Glomerular endothelial cell (primary cell): ENCODE data around the gene BCO1. TPM values are rescaled to one million over a fixed set of nuclear protein-coding genes. Genes with fewer than 3 reads are reported as not detected.

Experiments
- DNase-seq: peaks from one replicate; pipeline ENCODE4 v3.0.0-alpha.2; 2011; ENCODE audit warnings: low read depth, low spot score; ENCODE audit errors: extremely low read depth
- total RNA-seq: library from RNA; depleted of rRNA; stranded (reverse); fragments of >200 nt; gene quantifications from 2 replicates; pipeline ENCODE4 v1.2.3, GENCODE V29; 2015

The BCO1 gene
- total RNA-seq, 1 donor from 2014 or later = not detected

GRCh38 chr16:81275064-81275532 is 36.6 kb downstream of the BCO1 start:
- DNase-seq = no peak

DNA sequence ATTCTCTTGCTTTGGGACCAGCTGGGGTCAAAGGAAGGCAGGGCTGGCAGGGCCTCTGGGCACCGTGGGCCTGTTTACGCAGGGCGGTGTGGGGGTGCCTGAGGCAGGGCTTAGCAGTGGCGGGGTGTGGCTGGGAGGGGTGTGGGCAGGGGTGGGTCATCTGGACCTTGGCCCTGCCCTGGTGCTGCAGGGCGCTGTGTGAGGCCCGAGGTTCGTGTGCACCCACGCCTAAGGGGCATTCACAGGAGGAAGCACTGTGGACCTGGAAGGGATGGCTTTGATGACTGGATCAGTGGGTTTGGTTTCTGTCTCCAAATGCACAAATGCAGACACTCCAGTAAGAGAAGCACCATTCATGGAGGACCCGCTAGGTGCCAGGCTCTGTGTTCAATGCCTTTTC is 37.3 kb downstream of the BCO1 start:
- DNase-seq = no peak

GRCh38 chr16:81276323-81276722 is 37.8 kb downstream of the BCO1 start:
- DNase-seq = no peak

DNA sequence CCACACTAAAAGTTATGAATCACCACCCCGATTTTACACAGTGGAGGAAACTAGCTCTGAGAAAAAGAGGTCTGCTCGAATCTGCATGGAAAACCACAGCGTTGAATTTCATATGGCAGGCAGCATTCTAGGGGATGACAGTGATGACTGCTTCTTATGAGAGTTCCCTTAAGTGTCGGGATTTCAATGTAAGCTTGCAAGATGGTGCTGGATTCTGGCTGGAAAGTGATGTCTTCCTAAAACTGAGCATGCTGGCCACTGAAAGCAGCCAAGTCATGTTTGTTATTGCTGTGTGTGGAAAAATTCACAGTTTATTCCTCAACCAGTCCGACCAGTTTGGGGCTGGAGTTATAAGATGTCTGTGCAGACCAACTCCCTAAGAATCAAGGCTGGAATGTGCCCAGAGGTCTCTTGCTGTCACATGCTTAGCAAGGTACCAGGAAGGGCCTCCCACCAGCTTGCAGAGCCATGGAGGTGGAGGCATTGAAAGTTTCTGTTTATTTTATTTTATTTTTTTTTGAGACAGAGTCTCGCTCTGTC is 39.1 kb downstream of the BCO1 start:
- DNase-seq = no peak

DNA sequence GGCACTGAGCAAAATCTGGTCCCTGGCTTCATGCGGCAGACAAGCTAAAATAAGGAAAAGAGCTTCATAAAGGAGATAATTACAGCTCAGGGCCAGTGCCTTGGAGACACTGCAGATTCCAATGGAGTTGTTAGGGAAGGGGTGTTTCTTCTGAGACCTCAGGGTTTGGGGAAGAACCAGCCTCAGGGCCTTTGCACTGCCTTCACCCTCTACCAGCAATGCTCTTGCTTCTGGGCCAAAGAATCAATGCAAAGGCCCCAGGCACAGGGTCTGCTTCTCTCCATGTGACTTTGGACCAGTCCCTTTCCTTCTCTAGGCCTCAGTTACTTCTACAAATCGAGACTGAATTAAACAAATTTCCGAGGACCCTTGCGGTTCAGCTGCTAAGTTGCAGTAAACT is 40.0 kb downstream of the BCO1 start:
- no peak for DNase-seq

DNA sequence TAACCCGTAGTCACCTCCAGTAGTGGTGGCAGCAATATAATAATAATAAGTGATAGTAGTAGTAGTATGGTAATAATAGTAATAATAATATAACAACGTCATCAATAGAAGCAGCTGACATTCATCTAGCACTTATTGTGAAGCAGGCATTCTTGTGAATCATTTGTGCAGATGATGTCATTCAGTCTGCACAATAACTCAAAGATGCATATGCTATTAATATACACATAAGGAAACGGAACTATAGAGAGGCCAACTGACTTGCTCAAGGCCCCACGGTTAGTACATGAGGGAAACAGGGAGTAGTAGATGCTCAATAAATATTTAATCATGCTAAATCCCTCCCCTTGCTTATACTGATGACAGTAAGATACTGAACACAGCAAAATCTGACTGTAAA is 40.9 kb downstream of the BCO1 start:
- peak; percentile 57 for DNase-seq

- DNase-seq = peak; percentile 50
Measured at GRCh38 chr16:81280393-81280792, 41.9 kb downstream of the BCO1 start.

DNA sequence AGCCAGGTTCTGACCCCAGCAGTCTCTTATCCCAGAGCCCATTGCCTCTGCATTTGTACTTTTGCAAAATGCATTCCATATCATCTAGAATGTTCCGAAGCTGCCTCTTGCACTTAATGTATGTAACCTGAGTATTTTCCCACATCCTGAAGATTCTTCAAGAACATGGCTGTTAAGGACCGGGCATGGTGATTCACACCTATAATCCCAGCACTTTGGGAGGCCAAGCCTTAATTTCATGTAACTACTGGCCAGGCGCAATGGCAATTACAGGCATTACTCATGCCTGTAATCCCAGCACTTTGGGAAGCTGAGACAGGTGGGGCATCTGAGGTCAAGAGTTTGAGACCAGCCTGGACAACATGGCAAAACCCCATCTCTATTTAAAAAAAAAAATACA is 44.6 kb downstream of the BCO1 start:
- DNase-seq = no peak

DNA sequence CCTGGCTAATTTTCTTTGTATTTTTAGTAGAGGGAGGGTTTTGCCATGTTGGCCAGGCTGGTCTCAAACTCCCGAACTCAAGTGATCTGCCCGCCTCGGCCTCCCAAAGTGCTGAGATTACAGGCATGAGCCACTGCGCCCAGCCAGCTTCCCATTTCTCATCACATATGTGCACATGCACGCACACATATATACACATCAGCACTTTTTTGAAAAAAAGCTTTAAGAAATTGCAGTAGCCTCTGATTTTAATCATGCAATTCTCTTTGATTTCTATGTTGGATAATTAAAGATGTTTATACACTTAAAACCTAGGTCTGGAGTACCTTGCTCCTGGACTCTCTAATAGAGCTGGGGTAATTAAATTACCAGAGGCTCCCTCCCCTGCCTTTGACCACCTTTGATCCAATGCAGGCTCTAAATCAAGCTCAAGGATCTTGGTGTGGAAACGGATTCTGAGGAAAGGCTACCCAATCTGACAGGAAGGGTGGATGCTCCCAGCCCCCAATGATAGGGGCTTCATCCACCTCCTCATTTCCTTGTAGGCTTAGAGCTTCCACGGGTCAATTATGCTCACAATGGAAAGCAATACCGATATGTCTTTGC is 46.6 kb downstream of the BCO1 start:
- DNase-seq = no peak

GRCh38 chr16:81286190-81286589 is 47.7 kb downstream of the BCO1 start:
- DNase-seq = no peak

- no peak for DNase-seq
Measured at GRCh38 chr16:81291117-81291516, 52.6 kb downstream of the BCO1 start.

GRCh38 chr16:81292936-81293335 is 54.4 kb downstream of the BCO1 start:
- no peak for DNase-seq

GRCh38 chr16:81293909-81294802 is 55.7 kb downstream of the BCO1 start:
- DNase-seq = no peak

- DNase-seq = no peak
Measured at GRCh38 chr16:81296631-81297030, 58.1 kb downstream of the BCO1 start.

GRCh38 chr16:81307770-81308169 is 69.3 kb downstream of the BCO1 start:
- no peak for DNase-seq

GRCh38 chr16:81310045-81310644 is 71.7 kb downstream of the BCO1 start:
- no peak for DNase-seq

DNA sequence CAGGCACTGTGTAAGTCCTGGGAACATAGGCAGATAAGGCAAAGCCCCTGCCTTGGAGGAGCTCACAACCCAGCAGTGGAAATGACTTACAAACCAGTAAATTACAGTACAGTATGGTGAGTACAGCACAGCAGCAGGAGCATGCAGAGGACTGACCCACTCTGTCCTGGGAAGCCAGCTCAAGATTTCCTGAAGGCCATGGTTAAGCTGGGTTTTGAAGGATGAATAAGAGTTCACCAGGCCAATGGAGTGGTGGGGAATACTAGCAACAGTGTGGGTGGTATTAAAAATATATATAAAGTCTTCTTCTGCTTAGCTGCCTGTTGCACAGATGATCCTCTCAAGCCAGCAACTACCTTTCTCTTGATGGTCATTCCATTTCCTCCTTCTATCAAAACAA is 73.3 kb downstream of the BCO1 start:
- DNase-seq = no peak

- no peak for DNase-seq
Measured at GRCh38 chr16:81313701-81314602, 75.5 kb downstream of the BCO1 start.

GRCh38 chr16:81314603-81315270 is 76.2 kb downstream of the BCO1 start, which contains the start of gene GAN:
TSS of gene GAN (plus strand) at chr16:81314962. CDS start at chr16:81315114, 152 bp downstream.
- DNase-seq = peak; percentile 55
